ENCODE data around the gene KCNMA1.

DNA sequence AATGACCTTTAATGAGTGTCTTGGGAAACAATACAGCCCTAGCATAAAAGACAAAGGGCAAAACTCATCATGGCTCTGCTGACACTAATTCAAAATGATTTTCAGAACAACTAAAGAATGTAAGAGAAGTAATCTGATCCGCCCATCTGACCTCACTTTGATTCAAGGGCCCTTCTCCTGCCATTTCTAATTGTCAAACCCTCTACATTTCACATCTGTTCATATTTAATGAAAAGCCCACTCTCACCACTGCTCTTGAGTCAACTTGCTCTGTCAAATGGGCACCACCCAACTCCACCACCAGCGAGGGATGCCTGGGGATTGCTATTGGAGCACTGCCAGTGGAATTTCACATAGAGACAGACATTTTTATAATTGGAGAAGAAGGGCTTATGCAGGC lies 639.2 kb downstream of the KCNMA1 start:
- TF ChIP-seq, protein P1, sequence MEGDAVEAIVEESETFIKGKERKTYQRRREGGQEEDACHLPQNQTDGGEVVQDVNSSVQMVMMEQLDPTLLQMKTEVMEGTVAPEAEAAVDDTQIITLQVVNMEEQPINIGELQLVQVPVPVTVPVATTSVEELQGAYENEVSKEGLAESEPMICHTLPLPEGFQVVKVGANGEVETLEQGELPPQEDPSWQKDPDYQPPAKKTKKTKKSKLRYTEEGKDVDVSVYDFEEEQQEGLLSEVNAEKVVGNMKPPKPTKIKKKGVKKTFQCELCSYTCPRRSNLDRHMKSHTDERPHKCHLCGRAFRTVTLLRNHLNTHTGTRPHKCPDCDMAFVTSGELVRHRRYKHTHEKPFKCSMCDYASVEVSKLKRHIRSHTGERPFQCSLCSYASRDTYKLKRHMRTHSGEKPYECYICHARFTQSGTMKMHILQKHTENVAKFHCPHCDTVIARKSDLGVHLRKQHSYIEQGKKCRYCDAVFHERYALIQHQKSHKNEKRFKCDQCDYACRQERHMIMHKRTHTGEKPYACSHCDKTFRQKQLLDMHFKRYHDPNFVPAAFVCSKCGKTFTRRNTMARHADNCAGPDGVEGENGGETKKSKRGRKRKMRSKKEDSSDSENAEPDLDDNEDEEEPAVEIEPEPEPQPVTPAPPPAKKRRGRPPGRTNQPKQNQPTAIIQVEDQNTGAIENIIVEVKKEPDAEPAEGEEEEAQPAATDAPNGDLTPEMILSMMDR (conservative IDR thresholded peaks at IDR 0.05), result no peak
- TF ChIP-seq EZH2 (IDR thresholded peaks at IDR 0.05; ENCODE audit: low read depth), result no peak

Measured in PC-9 (cell line).